Measurements from ENCODE around the gene REV1. TPM values are rescaled to one million over a fixed set of nuclear protein-coding genes. Genes with fewer than 3 reads are reported as not detected.

The REV1 gene
- total and polyA plus RNA-seq, 2 of the 4 experiments (the other 2 are of a cell fraction): 13.4 to 30.1 TPM

- dilution Hi-C loops (cut with HindIII; ENCODE audit: low sequenced_read_pairs, unreplicated experiment) (no loop called here), in situ Hi-C loops (cut with MboI; ENCODE audit: low sequenced_read_pairs) (no loop called here), intact Hi-C loops (cut with micrococcal nuclease) (no loop called here)
- Histone ChIP-seq H3K79me1 (ENCODE audit: low read depth in 1 of 2, low read length in 2 of 2) (peaks cover 20 to 32% of the 10 kb centered on the region in 2 experiments; a peak in 3 of 4 replicates), H3K4me1 (ENCODE audit: control insufficient read depth, insufficient read depth, low read length) (no peaks in the 10 kb centered on the region), H2BK5ac (ENCODE audit: low read depth, low read length, poor library complexity, severe bottlenecking) (no peak overlapping the region), H3K14ac (replicated peaks; ENCODE audit: low read depth, low read length) (no peak overlapping the region), H3K18ac (ENCODE audit: low read depth, low read length) (no peak overlapping the region), H4K5ac (ENCODE audit: low read depth, low read length) (no peak overlapping the region), H2AFZ (replicated peaks; ENCODE audit: low read length, poor library complexity) (no peak overlapping the region), H4K91ac (ENCODE audit: insufficient read depth, low read depth, low read length) (no peak overlapping the region), H3K9me1 (ENCODE audit: insufficient read depth, low read length) (no peaks in the 10 kb centered on the region), H3K56ac (ENCODE audit: extremely low read depth, insufficient read depth, low read length) (no peak overlapping the region), H2AK5ac (ENCODE audit: low read depth, low read length) (no peak overlapping the region), H3K27ac (ENCODE audit: insufficient read depth, low read length) (no peak overlapping the region), H4K20me1 (ENCODE audit: insufficient read depth, low read length) (peaks cover 17% of the 10 kb centered on the region), H3K36me3 (ENCODE audit: control insufficient read depth, insufficient read depth, low read length) (no peaks in the 10 kb centered on the region), H3K23ac (ENCODE audit: low read depth, low read length) (no peak overlapping the region), H2BK20ac (ENCODE audit: low read depth, low read length) (no peak overlapping the region), H3K9me3 (ENCODE audit: control insufficient read depth, insufficient read depth, low read length) (no peaks in the 10 kb centered on the region), H4K8ac (ENCODE audit: low read depth in 2 of 2, low read length in 2 of 2) (no peak overlapping the region), H3K9ac (ENCODE audit: low read depth, low read length) (no peak overlapping the region), H3K4me2 (ENCODE audit: low read depth, low read length) (no peak overlapping the region), H3K4me3 (ENCODE audit: insufficient read depth, low read depth, low read length) (no peak overlapping the region), H2BK120ac (ENCODE audit: low read depth, low read length) (no peak overlapping the region), H3K27me3 (ENCODE audit: control insufficient read depth, insufficient read depth, low read length) (no peaks in the 10 kb centered on the region), H2AK9ac (replicated peaks; ENCODE audit: low read depth, low read length, poor library complexity) (no peak overlapping the region), H3K4ac (ENCODE audit: low read depth, low read length) (no peak overlapping the region), H2BK15ac (ENCODE audit: low read depth, low read length) (no peak overlapping the region)
- ATAC-seq (ENCODE audit: low read depth) (no peak; the same call in 1 of the 2 replicates), DNase-seq (no peak)
- WGBS, 2 experiments (ENCODE audit: extremely low coverage in 2 of 2, insufficient read length in 1 of 2): 80% methylated on average over 1 of the region's 4 CpGs; no CpG with 5 or more reads in 1 of the 2 experiments
- ChIA-PET POLR2A (ENCODE audit: unreplicated experiment) (no interaction called here), CTCF (no interaction called here)
- TF ChIP-seq MAZ (IDR thresholded peaks at IDR 0.05; ENCODE audit: borderline replicate concordance, low read depth, low read length): no peak
- TF ChIP-seq NFE2L2 (IDR thresholded peaks at IDR 0.05; ENCODE audit: low read depth, low read length): no peak
- no peak for TF ChIP-seq SMC3 (IDR thresholded peaks at IDR 0.05; ENCODE audit: low read depth, low read length)
- no peak for TF ChIP-seq RFX5 (IDR thresholded peaks at IDR 0.05; ENCODE audit: low read depth, low read length)
- TF ChIP-seq BHLHE40 (IDR thresholded peaks at IDR 0.05; ENCODE audit: low read depth, low read length): no peak
- no peak for TF ChIP-seq USF2 (IDR thresholded peaks at IDR 0.05; ENCODE audit: low read depth, low read length)
- no peak for TF ChIP-seq RCOR1 (IDR thresholded peaks at IDR 0.05; ENCODE audit: insufficient replicate concordance, low read length)
- TF ChIP-seq MXI1 (IDR thresholded peaks at IDR 0.05; ENCODE audit: borderline replicate concordance, low read depth, low read length): no peak
- TF ChIP-seq CEBPB (IDR thresholded peaks at IDR 0.05; ENCODE audit: low read depth, low read length): no peak
- no peak for TF ChIP-seq CHD1 (IDR thresholded peaks at IDR 0.05; ENCODE audit: low read depth, low read length)
- no peak for TF ChIP-seq CTCF (conservative IDR thresholded peaks at IDR 0.05; ENCODE audit: low read depth, low read length)
- TF ChIP-seq FOS (IDR thresholded peaks at IDR 0.05; ENCODE audit: low read depth, low read length): no peak
- TF ChIP-seq MAFK (IDR thresholded peaks at IDR 0.05; ENCODE audit: low read depth, low read length): no peak
- TF ChIP-seq POLR2A (IDR thresholded peaks at IDR 0.05; ENCODE audit: low read depth, low read length): no peak
- TF ChIP-seq ELK1 (IDR thresholded peaks at IDR 0.05; ENCODE audit: borderline replicate concordance, low read depth, low read length): no peak
- TF ChIP-seq RAD21 (IDR thresholded peaks at IDR 0.05; ENCODE audit: low read length): no peak
- no TSS peak for BruUV-seq (replicated peaks)
Measured at GRCh38 chr2:99468155-99468554, 21.7 kb downstream of the REV1 start.
